Mammary epithelial cell (primary cell): ENCODE data around the gene ABTB2.

Source experiments
- EZH2 ChIP-seq: IDR thresholded peaks from 2 replicates; pipeline ENCODE4 v1.6.1; 2012; ENCODE audit warnings: low read length, inconsistent platforms, borderline replicate concordance
- TF ChIP-seq, protein P1 (sequence below), 2 donors: IDR thresholded peaks in 1 of 2; conservative IDR thresholded peaks in 1 of 2; 2 replicates each; pipeline ENCODE4 v1.5.1; 2011 to 2012; ENCODE audit warnings: inconsistent platforms in 2 of 2, low read length in 2 of 2, mild to moderate bottlenecking in 2 of 2, control low read depth in 1 of 2, low read depth in 1 of 2; ENCODE audit not compliant: insufficient read depth in 1 of 2; ENCODE audit errors: extremely low read depth in 1 of 2

DNA sequence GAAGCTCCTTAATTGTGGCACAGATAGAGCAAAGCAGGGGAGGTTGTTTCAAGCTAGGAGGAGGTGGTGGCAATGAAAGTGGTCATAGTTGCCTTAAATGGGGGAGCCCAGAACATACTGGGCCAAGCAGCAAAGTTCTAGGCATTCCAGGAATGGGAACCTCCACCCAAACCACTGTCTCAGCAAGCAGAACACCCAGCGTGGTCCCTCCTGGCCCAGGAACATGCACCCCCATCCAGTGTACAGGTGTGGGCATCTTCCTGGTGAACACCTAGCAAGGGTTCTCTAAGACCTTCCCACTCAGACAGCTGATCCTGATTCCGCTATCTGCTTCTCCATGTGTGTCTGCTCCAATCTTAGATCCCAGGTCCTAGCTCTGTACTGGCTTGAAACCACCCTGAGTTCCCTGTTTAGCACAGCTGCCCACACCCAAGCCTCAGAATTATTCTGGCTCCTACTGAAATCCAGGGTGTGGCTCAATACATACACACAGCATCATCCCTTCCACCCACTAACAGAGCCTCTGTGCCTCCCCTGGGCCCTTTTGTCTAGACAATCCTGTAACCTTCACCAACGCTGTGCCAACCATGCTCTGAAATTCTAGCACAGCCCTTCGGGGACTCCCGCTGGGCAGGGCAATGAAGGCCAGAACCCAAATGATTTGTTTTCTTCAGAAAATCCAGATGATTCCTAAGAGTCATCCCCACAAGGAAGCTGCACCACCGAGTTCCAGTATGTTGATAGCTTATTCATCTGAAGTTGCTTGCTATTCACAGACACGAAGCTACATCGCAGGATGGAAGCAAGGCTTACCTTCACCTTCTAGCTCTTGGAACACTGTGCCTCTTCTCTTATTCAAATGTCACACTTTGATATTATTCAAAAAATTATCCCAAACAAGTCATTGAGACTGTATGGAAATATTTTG lies 76.6 kb downstream of the ABTB2 start:
- TF ChIP-seq, protein P1, sequence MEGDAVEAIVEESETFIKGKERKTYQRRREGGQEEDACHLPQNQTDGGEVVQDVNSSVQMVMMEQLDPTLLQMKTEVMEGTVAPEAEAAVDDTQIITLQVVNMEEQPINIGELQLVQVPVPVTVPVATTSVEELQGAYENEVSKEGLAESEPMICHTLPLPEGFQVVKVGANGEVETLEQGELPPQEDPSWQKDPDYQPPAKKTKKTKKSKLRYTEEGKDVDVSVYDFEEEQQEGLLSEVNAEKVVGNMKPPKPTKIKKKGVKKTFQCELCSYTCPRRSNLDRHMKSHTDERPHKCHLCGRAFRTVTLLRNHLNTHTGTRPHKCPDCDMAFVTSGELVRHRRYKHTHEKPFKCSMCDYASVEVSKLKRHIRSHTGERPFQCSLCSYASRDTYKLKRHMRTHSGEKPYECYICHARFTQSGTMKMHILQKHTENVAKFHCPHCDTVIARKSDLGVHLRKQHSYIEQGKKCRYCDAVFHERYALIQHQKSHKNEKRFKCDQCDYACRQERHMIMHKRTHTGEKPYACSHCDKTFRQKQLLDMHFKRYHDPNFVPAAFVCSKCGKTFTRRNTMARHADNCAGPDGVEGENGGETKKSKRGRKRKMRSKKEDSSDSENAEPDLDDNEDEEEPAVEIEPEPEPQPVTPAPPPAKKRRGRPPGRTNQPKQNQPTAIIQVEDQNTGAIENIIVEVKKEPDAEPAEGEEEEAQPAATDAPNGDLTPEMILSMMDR (conservative IDR thresholded peaks at IDR 0.05 in 1 of 2, IDR thresholded peaks at IDR 0.05 in 1 of 2; ENCODE audit: extremely low read depth in 1 of 2, insufficient read depth in 1 of 2, low read depth in 1 of 2, low read length in 2 of 2) = no peak
- TF ChIP-seq EZH2 = no peak
